Measurements from ENCODE around the gene SPINK2.

DNA sequence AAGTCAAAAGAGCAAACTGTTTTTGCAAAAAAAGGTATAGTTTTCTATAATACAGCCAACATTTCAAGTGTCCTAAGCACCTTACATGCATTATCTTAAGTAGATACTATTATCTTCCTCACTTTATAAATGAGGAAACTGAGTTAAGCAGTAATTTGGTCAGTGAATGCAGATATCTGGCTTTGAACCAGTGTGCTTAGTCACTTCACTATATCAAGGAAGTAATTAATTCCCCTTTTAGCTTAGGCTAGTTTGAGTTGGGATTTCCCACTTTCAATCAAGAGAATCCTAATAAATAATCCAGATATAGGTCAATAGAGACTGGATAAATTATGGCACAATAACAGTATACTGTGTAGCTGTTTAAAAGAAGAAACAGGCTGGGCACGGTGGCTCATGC, 14.8 kb downstream of the SPINK2 start:
- TF ChIP-seq CTCF (optimal IDR thresholded peaks at IDR 0.05 in 1 of 3, IDR thresholded peaks at IDR 0.05 in 1 of 3, conservative IDR thresholded peaks at IDR 0.05 in 1 of 3; ENCODE audit: extremely low read depth in 1 of 3, insufficient read depth in 2 of 3, low read length in 3 of 3), result no peak
- no peak for TF ChIP-seq EZH2 (IDR thresholded peaks at IDR 0.05; ENCODE audit: low read length)
